Left ventricle myocardium inferior (tissue), 1 donor: ENCODE measurements around the gene NAALADL2. TPM values are rescaled to one million over a fixed set of nuclear protein-coding genes. Genes with fewer than 3 reads are reported as not detected.

Experiments used
- DNase-seq: peaks from one replicate; pipeline ENCODE4 v3.0.0-alpha.2; 2020
- H3K27ac ChIP-seq: fragments of 200-600 bp; replicated peaks from 2 replicates; pipeline ENCODE4 v1.8.0; 2021
- H3K27me3 ChIP-seq: fragments of 200-600 bp; 2 replicates; pipeline ENCODE4 v1.8.0; 2021; ENCODE audit warnings: low read depth
- H3K36me3 ChIP-seq: fragments of 200-600 bp; 2 replicates; pipeline ENCODE4 v1.8.0; 2021
- H3K4me1 ChIP-seq: fragments of 200-600 bp; 2 replicates; pipeline ENCODE4 v1.8.0; 2021
- H3K4me3 ChIP-seq: fragments of 200-600 bp; 2 replicates; pipeline ENCODE4 v1.8.0; 2021; ENCODE audit warnings: mild to moderate bottlenecking, moderate library complexity
- H3K9me3 ChIP-seq: fragments of 200-600 bp; replicated peaks from 2 replicates; pipeline ENCODE4 v1.8.0; 2021
- intact Hi-C: fragments of 100-400 bp; cut with micrococcal nuclease; formaldehyde crosslinking; loops from one replicate; pipeline ENCODE4 v1.11.0; 2022
- total RNA-seq: library from RNA; stranded (reverse); fragmentation: NEBNext Ultra II Directional; extraction: Animal tissue kit (Norgen Biotek cat#: 25700); gene quantifications from one replicate; pipeline ENCODE4 v1.2.1, GENCODE V29; 2021
- TF ChIP-seq, protein P1 (sequence below): fragments of 200-600 bp; IDR thresholded peaks from 2 replicates; pipeline ENCODE4 v1.8.0; 2021; ENCODE audit warnings: antibody characterized with exemption, mild to moderate bottlenecking, borderline replicate concordance
- donor health status: DM: no; HTN: yes; CAD: no; lungs with severe emphysema.

Gene NAALADL2
- total RNA-seq, 1 donor from 2014 or later: 5.8 TPM

DNA sequence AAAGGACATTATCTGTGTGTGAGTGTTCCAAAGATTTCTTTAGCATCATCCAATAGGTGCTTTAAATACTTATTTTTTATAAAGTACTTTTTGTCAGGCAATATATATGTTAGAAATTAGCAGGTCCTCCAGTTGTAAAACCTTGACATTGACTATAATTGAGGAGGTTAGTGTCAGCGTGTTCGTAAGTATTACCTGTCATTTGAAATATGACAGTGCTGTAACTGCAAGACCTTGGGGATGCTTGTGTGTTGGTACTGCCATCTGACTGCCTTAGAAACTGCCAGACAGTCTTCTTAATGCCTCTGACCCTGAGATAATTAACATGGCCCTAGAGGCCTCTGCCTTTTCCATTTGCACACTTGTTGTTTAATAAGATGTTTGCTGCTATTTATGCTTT lies 170.7 kb downstream of the NAALADL2 start:
- Histone ChIP-seq H3K27me3 (no peaks in the 10 kb centered on the region), H3K27ac (no peak overlapping the region), H3K4me1 (no peaks in the 10 kb centered on the region), H3K9me3 (peaks cover 5% of the 10 kb centered on the region), H3K4me3 (no peak overlapping the region), H3K36me3 (no peaks in the 10 kb centered on the region)
- TF ChIP-seq, protein P1, sequence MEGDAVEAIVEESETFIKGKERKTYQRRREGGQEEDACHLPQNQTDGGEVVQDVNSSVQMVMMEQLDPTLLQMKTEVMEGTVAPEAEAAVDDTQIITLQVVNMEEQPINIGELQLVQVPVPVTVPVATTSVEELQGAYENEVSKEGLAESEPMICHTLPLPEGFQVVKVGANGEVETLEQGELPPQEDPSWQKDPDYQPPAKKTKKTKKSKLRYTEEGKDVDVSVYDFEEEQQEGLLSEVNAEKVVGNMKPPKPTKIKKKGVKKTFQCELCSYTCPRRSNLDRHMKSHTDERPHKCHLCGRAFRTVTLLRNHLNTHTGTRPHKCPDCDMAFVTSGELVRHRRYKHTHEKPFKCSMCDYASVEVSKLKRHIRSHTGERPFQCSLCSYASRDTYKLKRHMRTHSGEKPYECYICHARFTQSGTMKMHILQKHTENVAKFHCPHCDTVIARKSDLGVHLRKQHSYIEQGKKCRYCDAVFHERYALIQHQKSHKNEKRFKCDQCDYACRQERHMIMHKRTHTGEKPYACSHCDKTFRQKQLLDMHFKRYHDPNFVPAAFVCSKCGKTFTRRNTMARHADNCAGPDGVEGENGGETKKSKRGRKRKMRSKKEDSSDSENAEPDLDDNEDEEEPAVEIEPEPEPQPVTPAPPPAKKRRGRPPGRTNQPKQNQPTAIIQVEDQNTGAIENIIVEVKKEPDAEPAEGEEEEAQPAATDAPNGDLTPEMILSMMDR: no peak
- intact Hi-C loops: no loop called here
- no peak for DNase-seq

DNA sequence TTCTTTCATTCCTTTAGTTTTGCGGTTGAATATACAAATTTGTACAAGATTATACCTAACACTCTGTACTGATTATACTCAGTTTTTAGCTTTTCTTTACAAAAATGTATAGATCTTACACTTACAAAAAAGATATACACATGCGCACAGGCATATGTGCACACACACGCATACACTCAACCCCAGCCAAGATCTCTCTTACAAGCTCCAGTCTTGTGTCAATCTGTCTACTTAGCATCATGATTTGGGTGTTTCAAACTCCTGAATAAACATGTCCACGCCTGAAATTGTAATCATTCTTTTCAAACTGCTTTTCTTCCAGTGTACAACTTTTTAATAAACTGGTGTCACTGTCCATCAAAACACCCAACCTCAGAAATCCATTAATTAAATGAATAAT lies 180.7 kb downstream of the NAALADL2 start:
- Histone ChIP-seq H3K27ac (no peak overlapping the region), H3K27me3 (no peaks in the 10 kb centered on the region), H3K4me3 (no peak overlapping the region), H3K9me3 (peaks cover 12% of the 10 kb centered on the region), H3K4me1 (no peaks in the 10 kb centered on the region), H3K36me3 (no peaks in the 10 kb centered on the region)
- TF ChIP-seq, protein P1: no peak
- intact Hi-C loops: no loop called here
- no peak for DNase-seq

DNA sequence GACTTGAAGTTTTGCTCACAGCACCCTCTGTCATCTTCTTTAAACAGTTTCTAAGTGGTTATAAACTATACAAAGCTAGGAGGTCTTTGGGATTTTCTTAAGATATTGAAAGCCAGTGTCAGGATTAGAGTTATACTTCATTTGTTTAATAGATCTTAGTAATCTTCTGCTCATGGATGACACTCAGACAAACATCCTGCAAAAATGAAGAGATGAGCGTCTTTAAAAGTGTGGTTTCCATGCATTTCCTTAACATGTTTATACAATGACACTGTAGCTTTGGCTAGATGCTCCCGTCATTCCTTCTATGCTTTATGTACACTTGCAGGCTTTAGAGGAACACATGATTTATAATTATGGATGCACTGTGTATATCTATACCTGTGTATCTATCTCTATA lies 182.2 kb downstream of the NAALADL2 start:
- H3K4me3 ChIP-seq: no peak overlapping the region
- H3K27ac ChIP-seq: no peak overlapping the region
- DNase-seq: no peak
- intact Hi-C loops: no loop called here
- H3K9me3 ChIP-seq: peaks cover 12% of the 10 kb centered on the region
- H3K27me3 ChIP-seq: no peaks in the 10 kb centered on the region
- no peaks in the 10 kb centered on the region for H3K36me3 ChIP-seq
- H3K4me1 ChIP-seq: no peaks in the 10 kb centered on the region
- TF ChIP-seq, protein P1: no peak

DNA sequence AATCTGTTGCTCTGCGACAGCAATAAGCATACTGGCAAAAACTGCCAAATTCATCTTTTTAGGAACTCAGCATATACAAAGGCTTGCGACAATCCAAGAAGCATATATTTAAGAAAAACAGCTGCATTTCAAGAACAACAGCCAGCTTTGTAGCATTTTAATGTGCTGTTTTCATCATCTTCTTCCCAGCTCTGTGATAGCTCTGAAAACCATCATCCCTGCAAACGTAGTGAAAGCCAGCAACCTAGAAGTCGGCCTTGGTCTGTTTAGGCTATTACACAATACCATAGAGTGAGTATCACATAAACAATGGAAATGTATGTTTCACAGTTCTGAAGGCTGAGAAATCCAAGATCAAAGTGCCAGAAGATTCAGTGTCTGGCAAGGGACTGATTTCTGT lies 187.5 kb downstream of the NAALADL2 start:
- intact Hi-C loops: no loop called here
- H3K27ac ChIP-seq: no peak overlapping the region
- H3K27me3 ChIP-seq: no peaks in the 10 kb centered on the region
- no peaks in the 10 kb centered on the region for H3K36me3 ChIP-seq
- DNase-seq: no peak
- no peaks in the 10 kb centered on the region for H3K4me1 ChIP-seq
- H3K9me3 ChIP-seq: peaks cover 38% of the 10 kb centered on the region
- TF ChIP-seq, protein P1: no peak
- no peak overlapping the region for H3K4me3 ChIP-seq

DNA sequence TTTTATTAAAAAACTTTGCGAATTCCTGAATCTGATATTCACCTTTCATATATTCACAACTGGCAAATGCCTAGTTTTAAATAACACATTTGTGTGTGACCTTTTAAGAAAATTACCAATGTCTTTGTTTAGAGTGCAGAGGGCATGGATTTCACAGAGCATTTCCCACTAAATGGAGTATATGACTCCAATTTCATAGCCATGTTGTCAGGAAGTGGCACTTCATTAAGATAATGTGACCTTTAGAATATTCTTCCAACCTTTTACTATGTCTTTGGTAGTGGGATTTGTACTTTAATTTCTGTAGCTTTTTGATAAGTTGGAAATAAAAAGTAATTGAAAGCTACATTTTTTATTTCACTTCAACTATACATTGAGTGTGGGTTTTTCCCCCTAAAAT lies 188.7 kb downstream of the NAALADL2 start:
- TF ChIP-seq, protein P1: no peak
- Histone ChIP-seq H3K4me1 (no peaks in the 10 kb centered on the region), H3K4me3 (no peak overlapping the region), H3K36me3 (no peaks in the 10 kb centered on the region), H3K9me3 (peaks cover 42% of the 10 kb centered on the region), H3K27me3 (no peaks in the 10 kb centered on the region), H3K27ac (no peak overlapping the region)
- intact Hi-C loops: no loop called here
- no peak for DNase-seq

DNA sequence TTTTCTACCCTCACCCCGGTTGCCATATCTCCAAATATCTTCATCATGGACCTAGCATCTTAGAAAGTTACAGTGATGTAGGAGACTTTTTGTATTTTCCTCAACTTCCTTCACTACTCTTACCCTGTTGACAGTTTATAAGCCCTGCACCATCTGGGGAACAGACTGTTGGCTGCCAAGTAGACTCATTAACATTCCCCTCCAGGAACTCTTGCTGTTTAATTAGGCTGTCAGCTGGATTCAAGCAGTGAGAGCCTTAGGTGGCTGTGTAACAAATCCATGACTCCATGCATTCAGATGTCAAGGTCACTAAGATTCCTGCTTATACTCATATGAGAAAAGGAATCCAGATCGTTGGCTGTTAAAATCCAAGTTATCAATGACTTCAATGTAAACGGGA lies 198.3 kb downstream of the NAALADL2 start:
- peaks cover 18% of the 10 kb centered on the region for H3K9me3 ChIP-seq
- no peaks in the 10 kb centered on the region for H3K4me1 ChIP-seq
- no peaks in the 10 kb centered on the region for H3K36me3 ChIP-seq
- TF ChIP-seq, protein P1: no peak
- H3K27me3 ChIP-seq: no peaks in the 10 kb centered on the region
- intact Hi-C loops: no loop called here
- no peak overlapping the region for H3K27ac ChIP-seq
- H3K4me3 ChIP-seq: no peak overlapping the region
- no peak for DNase-seq
